OCI-LY3 (cell line): Measurements from ENCODE around the gene MYO5A.
"Not testable (repeated sequence)": the region's sequence is repeated elsewhere in the genome, so short reads cannot be mapped to it uniquely, and the experiment has no call there.

Experiments
- CTCF ChIP-seq: fragments of 200-600, 300-600 bp; sonication (generic); IDR thresholded peaks from 2 replicates; pipeline ENCODE4 v1.5.1; 2014; ENCODE audit warnings: antibody characterized with exemption, low read length, low read depth
- EZH2phosphoT487 ChIP-seq: fragments of 200-600 bp; shearing (Covaris generic); IDR thresholded peaks from 2 replicates; pipeline ENCODE4 v1.6.1; 2018; ENCODE audit warnings: antibody characterized with exemption, mixed run types, low read depth

- not testable (repeated sequence) for TF ChIP-seq CTCF, EZH2phosphoT487
Observed at GRCh38 chr15:52575573-52575972, 46.9 kb upstream of the MYO5A start.
